ENCODE results near the gene DNAI4.

- TF ChIP-seq EZH2phosphoT487 (IDR thresholded peaks at IDR 0.05; ENCODE audit: borderline replicate concordance, low read depth, low read length) (no peak), CTCF (conservative IDR thresholded peaks at IDR 0.05; ENCODE audit: low read length) (no peak)
Observed at GRCh38 chr1:66778266-66778665, 146.4 kb downstream of the DNAI4 start.
